ENCODE results near the gene CRLF1.

CRLF1 gene

GRCh38 chr19:18557411-18558201 lies 49.0 kb downstream of the CRLF1 start, which contains the start of gene KXD1:
Gene KXD1 (plus strand): TSS chr19:18557870. CDS start chr19:18562057, 4,187 bp downstream.
- TF ChIP-seq POLR2A (IDR thresholded peaks at IDR 0.05; ENCODE audit: low read depth, low read length) (peak; percentile 85), TAF1 (IDR thresholded peaks at IDR 0.05; ENCODE audit: borderline replicate concordance, low read depth, low read length) (0 out of 2 replicates have a peak, but pooled peaks have one; percentile 2), POLR2AphosphoS5 (IDR thresholded peaks at IDR 0.05; ENCODE audit: low read depth, low read length) (peak; percentile 89)
- peak; percentile 100 for FAIRE-seq

GRCh38 chr19:18551631-18552030 lies 55.0 kb downstream of the CRLF1 start:
- FAIRE-seq (no peak), DNase-seq (ENCODE audit: insufficient read length) (no peak)
- TF ChIP-seq POLR2A (IDR thresholded peaks at IDR 0.05; ENCODE audit: low read depth, low read length) (no peak), POLR2AphosphoS5 (IDR thresholded peaks at IDR 0.05; ENCODE audit: low read depth, low read length) (no peak), TAF1 (IDR thresholded peaks at IDR 0.05; ENCODE audit: borderline replicate concordance, low read depth, low read length) (no peak)

More at GRCh38 chr19:18557411-18558201, 49.0 kb downstream of the CRLF1 start, which contains the start of gene KXD1:
- DNase-seq (ENCODE audit: insufficient read length), result peak; percentile 96

- peak; percentile 71 for DNase-seq (ENCODE audit: insufficient read length)
- TF ChIP-seq TAF1 (IDR thresholded peaks at IDR 0.05; ENCODE audit: borderline replicate concordance, low read depth, low read length), result peak; percentile 67
- peak; percentile 73 for TF ChIP-seq POLR2A (IDR thresholded peaks at IDR 0.05; ENCODE audit: low read depth, low read length)
- peak; percentile 63 for TF ChIP-seq POLR2AphosphoS5 (IDR thresholded peaks at IDR 0.05; ENCODE audit: low read depth, low read length)
- peak; percentile 92 for FAIRE-seq
Observed at GRCh38 chr19:18543814-18544475, 62.7 kb downstream of the CRLF1 start.
